Neural cell (in vitro differentiated cells): ENCODE data around the gene MARK4. TPM values are rescaled to one million over a fixed set of nuclear protein-coding genes. Genes with fewer than 3 reads are reported as not detected.

ENCODE experiments used
- H2AFZ ChIP-seq: fragments of 200-600, 300-800 bp; sonication (generic), shearing (Covaris generic); 2 replicates; pipeline ENCODE4 v1.6.0; 2014; ENCODE audit warnings: low read depth, mild to moderate bottlenecking, antibody characterized with exemption, low read length, moderate library complexity
- H3F3A ChIP-seq: fragments of 200-600 bp; shearing (Covaris generic); 2 replicates; pipeline ENCODE4 v1.6.1; 2016; ENCODE audit warnings: mild to moderate bottlenecking, moderate library complexity, mixed read lengths, antibody characterized with exemption, low read length; ENCODE audit not compliant: insufficient read depth, poor library complexity, severe bottlenecking
- H3K27ac ChIP-seq: fragments of 200-600, 300-800 bp; sonication (generic), shearing (Covaris generic); 2 replicates; pipeline ENCODE4 v1.5.1; 2014; ENCODE audit warnings: mild to moderate bottlenecking, low read length, moderate library complexity
- H3K27me3 ChIP-seq: fragments of 300-800, 200-600 bp; sonication (generic), shearing (Covaris generic); 2 replicates; pipeline ENCODE4 v1.6.0; 2014; ENCODE audit warnings: mild to moderate bottlenecking, low read depth, low read length, moderate library complexity; ENCODE audit not compliant: insufficient read depth
- H3K36me3 ChIP-seq: fragments of 300-800, 200-600 bp; sonication (generic), shearing (Covaris generic); 2 replicates; pipeline ENCODE4 v1.5.1; 2014; ENCODE audit warnings: mild to moderate bottlenecking, antibody characterized with exemption, low read length, moderate library complexity; ENCODE audit not compliant: insufficient read depth
- H3K4me2 ChIP-seq: fragments of 300-800, 200-600 bp; sonication (generic), shearing (Covaris generic); 2 replicates; pipeline ENCODE4 v1.6.0; 2014; ENCODE audit warnings: mild to moderate bottlenecking, low read length
- H3K4me3 ChIP-seq: fragments of 300-800, 200-600 bp; sonication (generic), shearing (Covaris generic); 2 replicates; pipeline ENCODE4 v1.5.1; 2014; ENCODE audit warnings: mild to moderate bottlenecking, low read length, moderate library complexity
- H3K79me2 ChIP-seq: fragments of 200-600 bp; shearing (Covaris generic); replicated peaks from 2 replicates; pipeline ENCODE4 v1.6.0; 2014; ENCODE audit warnings: mild to moderate bottlenecking, low read length, moderate library complexity; ENCODE audit not compliant: insufficient read depth
- H3K9ac ChIP-seq: fragments of 300-800, 200-600 bp; sonication (generic), shearing (Covaris generic); 2 replicates; pipeline ENCODE4 v1.6.1; 2016; ENCODE audit warnings: mild to moderate bottlenecking, low read length, mixed read lengths
- H3K9me2 ChIP-seq: fragments of 200-600 bp; shearing (Covaris generic); 2 replicates; pipeline ENCODE4 v1.6.1; 2016; ENCODE audit warnings: mild to moderate bottlenecking, low read length, mixed read lengths; ENCODE audit not compliant: insufficient read depth
- H3K9me3 ChIP-seq: fragments of 200-600, 300-800 bp; sonication (generic), shearing (Covaris generic); 2 replicates; pipeline ENCODE4 v1.6.1; 2016; ENCODE audit warnings: mild to moderate bottlenecking, mixed run types, low read length, moderate library complexity, mixed read lengths
- H4K20me1 ChIP-seq: fragments of 200-600 bp; shearing (Covaris generic); 2 replicates; pipeline ENCODE4 v1.6.1; 2016; ENCODE audit warnings: mild to moderate bottlenecking, mixed run types; ENCODE audit not compliant: insufficient read depth
- EP300 ChIP-seq: fragments of 450-650 bp; conservative IDR thresholded peaks from 2 replicates; pipeline ENCODE4 v1.6.1; 2014; ENCODE audit warnings: antibody characterized with exemption, mild to moderate bottlenecking, moderate library complexity; ENCODE audit not compliant: poor library complexity, severe bottlenecking
- EZH2 ChIP-seq: fragments of 200-600, 300-800 bp; shearing (Covaris generic), sonication (generic); IDR thresholded peaks from 2 replicates; pipeline ENCODE4 v1.6.1; 2014; ENCODE audit warnings: antibody characterized with exemption, low read length, borderline replicate concordance, mild to moderate bottlenecking; ENCODE audit not compliant: insufficient read depth, poor library complexity, severe bottlenecking
- MXI1 ChIP-seq: fragments of 450-650 bp; conservative IDR thresholded peaks from 2 replicates; pipeline ENCODE4 v1.6.1; 2014; ENCODE audit warnings: antibody characterized with exemption, mild to moderate bottlenecking; ENCODE audit not compliant: poor library complexity, severe bottlenecking
- POLR2AphosphoS5 ChIP-seq: IDR thresholded peaks from 2 replicates; pipeline ENCODE4 v1.6.1; 2012
- RAD21 ChIP-seq: fragments of 450-650 bp; conservative IDR thresholded peaks from 2 replicates; pipeline ENCODE4 v1.6.1; 2014; ENCODE audit warnings: antibody characterized with exemption, mild to moderate bottlenecking, moderate library complexity
- SMC3 ChIP-seq: fragments of 450-650 bp; conservative IDR thresholded peaks from 2 replicates; pipeline ENCODE4 v1.6.1; 2014; ENCODE audit warnings: antibody characterized with exemption, mild to moderate bottlenecking, moderate library complexity; ENCODE audit not compliant: poor library complexity
- TAF1 ChIP-seq: IDR thresholded peaks from 2 replicates; pipeline ENCODE4 v1.6.1; 2012; ENCODE audit warnings: low read depth
- polyA plus RNA-seq: library from polyadenylated mRNA; depleted of rRNA; stranded (reverse); fragments of >200 nt; gene quantifications from 2 replicates; pipeline ENCODE4 v1.2.3, GENCODE V29; 2014
- TF ChIP-seq, protein P1 (sequence below): fragments of 450-650 bp; IDR thresholded peaks from 2 replicates; pipeline ENCODE4 v1.5.1; 2014; ENCODE audit warnings: antibody characterized with exemption, mild to moderate bottlenecking, moderate library complexity; ENCODE audit not compliant: poor library complexity, severe bottlenecking
- TF ChIP-seq, protein P2 (sequence below): IDR thresholded peaks from 2 replicates; pipeline ENCODE4 v1.6.1; 2012; ENCODE audit warnings: borderline replicate concordance

MARK4 gene
- polyA plus RNA-seq, 1 donor from 2014 or later = 11.6 TPM

DNA sequence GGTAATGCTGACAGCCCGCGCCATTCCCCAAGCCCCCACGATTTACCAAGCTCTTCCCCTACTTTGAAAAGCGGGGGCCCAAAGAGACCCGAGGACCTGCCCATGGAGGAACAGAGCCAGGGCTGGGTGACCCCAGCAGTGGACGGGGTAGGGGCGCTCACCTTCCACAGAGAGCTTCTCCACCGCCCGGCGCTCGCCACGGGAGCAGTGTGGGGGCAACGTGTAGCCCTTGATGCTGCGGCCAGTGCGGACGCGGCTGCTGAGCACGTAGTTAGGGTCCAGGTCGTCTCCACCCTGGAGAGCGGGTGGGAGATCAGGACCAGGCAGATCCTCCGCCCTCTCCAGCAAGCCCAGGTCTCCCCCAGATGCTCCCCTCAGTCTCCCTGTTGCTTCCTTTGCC, 64.2 kb downstream of the MARK4 start:
- Histone ChIP-seq H3K27me3 (no peaks in the 10 kb centered on the region), H3K9me2 (no peaks in the 10 kb centered on the region), H4K20me1 (no peaks in the 10 kb centered on the region), H3K4me3 (no peak overlapping the region), H3K9me3 (no peaks in the 10 kb centered on the region), H3K79me2 (no peaks in the 10 kb centered on the region), H3F3A (no peaks in the 10 kb centered on the region), H3K27ac (no peak overlapping the region), H3K4me2 (no peak overlapping the region), H3K36me3 (no peaks in the 10 kb centered on the region), H3K9ac (no peak overlapping the region), H2AFZ (no peak overlapping the region)
- TF ChIP-seq SMC3 (no peak), TAF1 (no peak), EP300 (no peak), POLR2AphosphoS5 (no peak), RAD21 (no peak), MXI1 (no peak), EZH2 (no peak)
- TF ChIP-seq, protein P1, sequence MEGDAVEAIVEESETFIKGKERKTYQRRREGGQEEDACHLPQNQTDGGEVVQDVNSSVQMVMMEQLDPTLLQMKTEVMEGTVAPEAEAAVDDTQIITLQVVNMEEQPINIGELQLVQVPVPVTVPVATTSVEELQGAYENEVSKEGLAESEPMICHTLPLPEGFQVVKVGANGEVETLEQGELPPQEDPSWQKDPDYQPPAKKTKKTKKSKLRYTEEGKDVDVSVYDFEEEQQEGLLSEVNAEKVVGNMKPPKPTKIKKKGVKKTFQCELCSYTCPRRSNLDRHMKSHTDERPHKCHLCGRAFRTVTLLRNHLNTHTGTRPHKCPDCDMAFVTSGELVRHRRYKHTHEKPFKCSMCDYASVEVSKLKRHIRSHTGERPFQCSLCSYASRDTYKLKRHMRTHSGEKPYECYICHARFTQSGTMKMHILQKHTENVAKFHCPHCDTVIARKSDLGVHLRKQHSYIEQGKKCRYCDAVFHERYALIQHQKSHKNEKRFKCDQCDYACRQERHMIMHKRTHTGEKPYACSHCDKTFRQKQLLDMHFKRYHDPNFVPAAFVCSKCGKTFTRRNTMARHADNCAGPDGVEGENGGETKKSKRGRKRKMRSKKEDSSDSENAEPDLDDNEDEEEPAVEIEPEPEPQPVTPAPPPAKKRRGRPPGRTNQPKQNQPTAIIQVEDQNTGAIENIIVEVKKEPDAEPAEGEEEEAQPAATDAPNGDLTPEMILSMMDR = no peak
- TF ChIP-seq, protein P2, sequence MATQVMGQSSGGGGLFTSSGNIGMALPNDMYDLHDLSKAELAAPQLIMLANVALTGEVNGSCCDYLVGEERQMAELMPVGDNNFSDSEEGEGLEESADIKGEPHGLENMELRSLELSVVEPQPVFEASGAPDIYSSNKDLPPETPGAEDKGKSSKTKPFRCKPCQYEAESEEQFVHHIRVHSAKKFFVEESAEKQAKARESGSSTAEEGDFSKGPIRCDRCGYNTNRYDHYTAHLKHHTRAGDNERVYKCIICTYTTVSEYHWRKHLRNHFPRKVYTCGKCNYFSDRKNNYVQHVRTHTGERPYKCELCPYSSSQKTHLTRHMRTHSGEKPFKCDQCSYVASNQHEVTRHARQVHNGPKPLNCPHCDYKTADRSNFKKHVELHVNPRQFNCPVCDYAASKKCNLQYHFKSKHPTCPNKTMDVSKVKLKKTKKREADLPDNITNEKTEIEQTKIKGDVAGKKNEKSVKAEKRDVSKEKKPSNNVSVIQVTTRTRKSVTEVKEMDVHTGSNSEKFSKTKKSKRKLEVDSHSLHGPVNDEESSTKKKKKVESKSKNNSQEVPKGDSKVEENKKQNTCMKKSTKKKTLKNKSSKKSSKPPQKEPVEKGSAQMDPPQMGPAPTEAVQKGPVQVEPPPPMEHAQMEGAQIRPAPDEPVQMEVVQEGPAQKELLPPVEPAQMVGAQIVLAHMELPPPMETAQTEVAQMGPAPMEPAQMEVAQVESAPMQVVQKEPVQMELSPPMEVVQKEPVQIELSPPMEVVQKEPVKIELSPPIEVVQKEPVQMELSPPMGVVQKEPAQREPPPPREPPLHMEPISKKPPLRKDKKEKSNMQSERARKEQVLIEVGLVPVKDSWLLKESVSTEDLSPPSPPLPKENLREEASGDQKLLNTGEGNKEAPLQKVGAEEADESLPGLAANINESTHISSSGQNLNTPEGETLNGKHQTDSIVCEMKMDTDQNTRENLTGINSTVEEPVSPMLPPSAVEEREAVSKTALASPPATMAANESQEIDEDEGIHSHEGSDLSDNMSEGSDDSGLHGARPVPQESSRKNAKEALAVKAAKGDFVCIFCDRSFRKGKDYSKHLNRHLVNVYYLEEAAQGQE = no peak

DNA sequence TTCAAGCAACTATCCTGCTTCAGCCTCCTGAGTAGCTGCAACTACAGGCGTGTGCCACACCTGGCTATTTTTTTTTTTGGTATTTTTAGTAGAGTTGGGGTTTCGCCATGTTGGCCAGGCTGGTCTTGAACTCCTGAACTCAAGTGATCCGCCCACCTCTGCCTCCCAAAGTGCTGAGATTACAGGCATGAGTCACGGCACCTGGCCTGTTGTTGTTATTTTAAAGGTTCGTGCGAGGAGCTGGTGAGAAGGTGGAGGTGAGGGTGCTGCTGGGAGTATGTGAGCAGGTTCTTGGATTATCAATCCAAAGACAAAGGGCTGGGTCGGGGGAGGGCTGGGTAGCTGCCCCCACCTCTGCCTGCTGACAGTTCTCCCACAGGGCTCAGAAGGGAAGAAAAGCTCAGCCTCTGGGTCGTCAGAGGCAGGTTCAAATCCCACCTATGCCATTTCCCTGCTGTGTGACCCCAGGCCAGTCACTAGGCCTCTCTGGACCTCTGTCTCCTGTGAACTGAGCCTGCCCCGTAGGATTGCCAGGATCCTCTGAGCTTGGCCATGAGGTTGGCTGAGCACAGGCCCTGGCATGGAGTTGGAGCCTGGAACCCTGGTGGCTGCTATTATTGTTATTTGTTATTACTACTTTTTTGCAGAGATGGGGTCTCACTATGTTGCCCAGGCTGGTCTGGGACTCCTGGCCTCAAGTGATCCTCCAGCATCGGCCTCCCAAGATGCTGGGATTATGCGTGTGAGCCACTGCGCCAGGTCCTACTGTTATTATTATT, 70.1 kb downstream of the MARK4 start:
- TF ChIP-seq SMC3 (no peak), EZH2 (no peak), EP300 (no peak), POLR2AphosphoS5 (no peak)
- TF ChIP-seq, protein P1 = no peak
- H3K36me3 ChIP-seq = no peaks in the 10 kb centered on the region
- no peaks in the 10 kb centered on the region for H3F3A ChIP-seq
- H2AFZ ChIP-seq = no peak overlapping the region
- H3K4me3 ChIP-seq = no peak overlapping the region
- H4K20me1 ChIP-seq = no peaks in the 10 kb centered on the region
- H3K9me2 ChIP-seq = no peaks in the 10 kb centered on the region
- H3K4me2 ChIP-seq = no peak overlapping the region
- no peak overlapping the region for H3K9ac ChIP-seq
- no peak overlapping the region for H3K27ac ChIP-seq
- H3K79me2 ChIP-seq = no peaks in the 10 kb centered on the region
- H3K9me3 ChIP-seq = no peaks in the 10 kb centered on the region
- H3K27me3 ChIP-seq = no peaks in the 10 kb centered on the region
